HG02981 (cell line): Measurements from ENCODE around the gene DIAPH3.
A peak's percentile ranks its signal among the peaks of the same experiment; 100 is the strongest.

Experiments
- ATAC-seq: cut with Tn5 transposase; IDR thresholded peaks from one replicate; pipeline ENCODE4 v1.9.1; 2021; ENCODE audit warnings: mild to moderate bottlenecking, moderate library complexity; ENCODE audit not compliant: unreplicated experiment

DIAPH3 gene

GRCh38 chr13:59742467-59742866 lies 421.3 kb downstream of the DIAPH3 start:
- ATAC-seq, result no peak

DNA sequence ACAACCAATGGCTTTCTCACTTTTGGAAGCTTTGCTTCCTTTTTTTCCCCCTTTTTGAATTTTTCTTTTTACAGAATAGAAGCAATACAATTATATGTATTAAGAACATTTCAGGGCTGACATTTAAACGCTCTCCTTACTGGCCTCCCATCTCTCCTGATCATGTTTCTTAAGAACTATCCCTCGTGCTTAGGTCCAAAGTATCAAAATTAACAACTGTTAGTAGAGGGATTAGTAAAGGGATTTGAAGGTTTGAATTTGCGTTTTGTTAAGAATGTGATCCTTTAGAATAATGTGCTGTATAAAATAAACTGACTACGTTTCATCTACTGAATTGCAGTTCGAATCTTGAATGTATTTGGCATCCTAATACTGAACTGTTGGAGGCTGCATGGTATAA lies 424.8 kb downstream of the DIAPH3 start:
- ATAC-seq, result no peak

GRCh38 chr13:59734393-59734792 lies 429.3 kb downstream of the DIAPH3 start:
- peak; percentile 100 for ATAC-seq

DNA sequence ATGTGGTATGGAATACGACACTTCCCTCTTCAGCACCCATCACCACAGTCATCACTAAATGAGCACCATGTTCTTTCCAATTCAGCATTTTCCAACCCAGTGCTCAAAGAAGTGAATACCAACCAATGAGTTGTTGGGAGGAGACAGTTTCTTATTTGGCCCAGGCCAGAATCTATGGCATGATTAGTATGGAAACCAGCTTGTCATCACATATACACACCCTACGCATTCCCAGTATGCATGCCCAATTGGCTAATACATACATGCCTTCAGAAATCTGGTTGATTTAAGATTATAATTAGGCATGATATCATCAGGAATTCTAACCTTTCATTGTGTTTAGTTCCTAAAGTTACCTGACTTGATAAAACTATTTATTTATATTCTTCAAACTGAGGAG lies 430.0 kb downstream of the DIAPH3 start:
- ATAC-seq, result no peak

- ATAC-seq, result no peak
Observed at GRCh38 chr13:59730026-59730425, 433.7 kb downstream of the DIAPH3 start.

DNA sequence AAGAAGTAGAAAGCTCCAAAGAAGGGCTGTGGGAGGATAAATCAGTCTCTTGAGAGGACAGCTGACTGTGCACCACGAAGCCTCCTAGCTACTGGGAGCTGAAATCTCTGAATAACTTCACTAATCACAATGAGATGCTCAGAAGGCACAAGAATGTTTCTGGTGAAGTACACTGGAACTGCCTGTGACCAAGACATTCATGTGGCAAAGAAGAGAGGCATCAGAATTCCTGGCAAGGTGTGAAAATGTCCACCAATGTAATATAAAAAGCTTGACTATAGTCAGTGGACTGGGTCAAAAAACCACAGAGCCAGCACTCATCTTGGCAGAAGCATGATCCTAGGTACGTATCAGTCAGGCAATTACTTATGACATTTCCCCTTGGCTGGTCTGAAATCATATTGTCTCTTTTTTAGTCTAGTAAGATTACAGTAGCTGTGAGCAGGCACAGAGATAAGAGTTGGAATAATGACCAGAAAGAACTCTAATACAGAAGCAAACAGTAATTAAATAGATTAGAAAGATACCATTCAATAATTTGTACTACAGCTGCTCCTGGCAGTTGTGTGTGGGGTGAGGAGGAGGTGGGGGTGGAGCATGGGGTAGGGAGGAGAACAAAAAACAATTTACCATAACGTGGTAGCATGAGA lies 434.7 kb downstream of the DIAPH3 start:
- ATAC-seq, result no peak

- no peak for ATAC-seq
Observed at GRCh38 chr13:59721926-59722910, 441.5 kb downstream of the DIAPH3 start.

GRCh38 chr13:59715611-59716010 lies 448.1 kb downstream of the DIAPH3 start:
- no peak for ATAC-seq

GRCh38 chr13:59710996-59711701 lies 452.6 kb downstream of the DIAPH3 start:
- ATAC-seq, result no peak

- ATAC-seq, result no peak
Observed at GRCh38 chr13:59710416-59710815, 453.3 kb downstream of the DIAPH3 start.

- no peak for ATAC-seq
Observed at GRCh38 chr13:59706101-59706976, 457.4 kb downstream of the DIAPH3 start.

DNA sequence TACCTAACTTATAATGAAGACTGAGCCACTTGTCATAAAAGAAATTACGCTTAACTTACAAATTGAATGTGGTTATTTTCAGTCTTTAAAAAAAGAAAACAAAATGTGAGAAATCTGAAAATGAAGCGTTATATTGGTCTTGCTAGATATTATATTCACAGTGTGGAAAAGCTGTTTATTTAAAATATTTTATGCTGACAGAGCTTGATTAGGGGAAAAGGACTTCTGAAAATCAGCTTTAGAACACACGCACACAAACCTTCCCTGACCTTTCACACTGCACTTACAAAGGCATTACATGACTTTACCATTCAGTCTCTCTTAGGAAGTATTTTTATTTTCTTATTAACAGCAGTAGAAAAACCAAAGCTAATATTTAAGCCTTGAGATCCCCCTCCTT lies 461.5 kb downstream of the DIAPH3 start:
- ATAC-seq, result no peak

- no peak for ATAC-seq
Observed at GRCh38 chr13:59701261-59701660, 462.5 kb downstream of the DIAPH3 start.

DNA sequence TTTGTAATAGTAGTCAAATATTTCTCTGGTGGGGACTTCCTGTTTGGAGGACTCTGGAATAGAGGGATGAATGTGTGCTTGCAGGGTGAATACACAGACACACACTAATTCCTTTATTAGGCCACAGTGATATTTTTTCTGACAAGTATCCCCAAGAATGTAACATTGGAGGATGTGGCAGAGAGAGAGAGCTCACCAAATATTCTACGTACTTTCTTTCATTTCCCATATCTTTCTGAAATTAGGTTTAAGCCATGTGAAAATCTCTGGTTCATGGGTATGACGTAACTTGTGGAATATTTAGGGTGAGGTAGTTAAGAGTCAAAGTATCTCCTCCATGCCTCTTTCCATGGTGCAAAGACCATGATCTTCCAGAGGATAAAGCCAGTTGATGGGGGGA lies 463.4 kb downstream of the DIAPH3 start:
- ATAC-seq, result no peak

DNA sequence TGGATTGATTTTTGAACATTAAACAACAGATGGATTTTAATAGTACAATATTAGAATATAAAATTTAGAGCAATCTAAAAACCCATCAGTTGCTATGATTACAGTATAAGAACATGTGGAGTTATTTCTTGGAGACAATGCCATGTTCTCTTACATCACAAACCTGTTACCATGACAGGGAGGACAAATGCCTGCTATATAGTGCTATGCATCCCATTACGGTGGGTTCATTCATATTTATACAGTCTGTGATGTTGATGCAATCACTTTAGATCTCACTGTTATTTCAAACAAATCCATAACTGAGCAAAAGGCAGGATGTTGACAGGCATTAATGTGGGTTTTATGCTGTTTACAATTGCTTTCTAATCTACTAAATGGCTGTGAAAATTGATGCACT lies 467.5 kb downstream of the DIAPH3 start:
- ATAC-seq, result no peak

DNA sequence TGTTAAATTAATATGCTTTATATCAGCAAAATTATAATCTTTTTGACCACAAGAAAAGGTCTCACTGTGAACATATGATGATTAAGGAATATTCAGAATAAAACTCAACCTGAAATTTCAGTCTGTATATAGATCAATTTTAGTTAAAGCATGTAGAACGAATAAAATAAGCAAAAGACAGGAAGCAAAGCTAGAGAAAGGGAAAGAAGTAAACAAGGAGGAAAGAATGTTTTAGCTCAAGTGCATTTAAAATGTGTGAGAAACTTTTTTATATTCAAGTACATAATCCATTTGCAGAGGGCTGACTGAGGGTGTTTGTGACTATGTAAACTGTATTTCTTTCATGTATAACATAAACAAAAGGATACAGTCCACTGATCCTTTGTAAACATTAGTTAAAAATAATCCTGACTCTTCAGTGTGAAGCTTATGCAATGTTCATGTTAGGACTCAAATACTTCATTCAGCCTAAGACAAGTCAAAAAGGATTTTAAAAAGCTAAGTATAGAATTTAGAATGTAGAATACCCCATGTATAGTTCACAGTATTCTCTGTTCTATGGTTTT lies 472.1 kb downstream of the DIAPH3 start:
- no peak for ATAC-seq

DNA sequence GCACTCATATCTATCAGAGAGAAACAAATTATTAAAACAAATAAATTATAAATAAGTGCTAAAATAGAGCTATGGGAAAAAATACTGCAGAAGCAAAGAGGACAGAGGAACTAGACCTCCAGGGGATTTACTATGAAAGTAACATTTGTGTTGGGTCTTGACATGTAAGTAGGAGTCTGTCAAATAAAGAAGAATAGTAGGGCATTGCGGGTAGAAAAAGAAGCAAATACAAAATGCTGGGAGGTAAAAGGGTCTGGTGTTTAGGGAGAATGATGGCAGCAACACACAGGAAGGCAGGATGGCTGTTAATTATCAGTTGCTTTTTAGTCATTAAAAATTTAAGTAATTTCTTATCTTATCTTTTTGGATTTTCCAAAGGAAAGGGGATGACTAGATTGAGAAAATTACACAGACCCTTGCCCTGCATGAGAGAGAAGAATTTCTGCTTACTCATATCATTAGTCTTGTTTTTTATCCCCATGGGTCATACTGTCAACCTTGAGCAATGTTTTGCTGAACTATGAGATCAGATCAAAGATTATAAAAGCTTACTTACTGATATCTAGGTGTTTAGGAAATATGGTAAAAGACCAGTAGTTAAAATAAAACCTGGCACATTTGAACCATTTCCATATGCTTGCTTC lies 472.7 kb downstream of the DIAPH3 start:
- ATAC-seq, result peak; percentile 60

DNA sequence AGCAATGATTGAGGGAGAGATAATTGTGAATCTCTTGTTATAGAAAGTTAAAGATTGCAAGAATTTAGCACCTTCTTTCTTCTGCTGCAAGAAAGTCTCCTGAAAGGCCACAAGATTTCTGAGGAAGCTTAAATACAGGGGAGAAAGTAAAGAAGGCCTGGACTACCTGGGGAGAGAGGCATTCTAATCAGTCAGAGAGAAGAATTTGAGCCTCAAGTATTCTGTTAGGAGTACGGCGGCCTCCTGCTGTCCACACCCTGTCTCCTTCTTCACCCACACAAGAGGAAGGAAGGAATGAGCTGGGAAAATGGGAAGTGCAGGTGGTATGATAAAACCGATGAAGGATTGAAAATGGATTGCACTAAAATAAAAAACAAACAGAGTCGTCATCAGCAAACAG lies 474.7 kb downstream of the DIAPH3 start:
- no peak for ATAC-seq

DNA sequence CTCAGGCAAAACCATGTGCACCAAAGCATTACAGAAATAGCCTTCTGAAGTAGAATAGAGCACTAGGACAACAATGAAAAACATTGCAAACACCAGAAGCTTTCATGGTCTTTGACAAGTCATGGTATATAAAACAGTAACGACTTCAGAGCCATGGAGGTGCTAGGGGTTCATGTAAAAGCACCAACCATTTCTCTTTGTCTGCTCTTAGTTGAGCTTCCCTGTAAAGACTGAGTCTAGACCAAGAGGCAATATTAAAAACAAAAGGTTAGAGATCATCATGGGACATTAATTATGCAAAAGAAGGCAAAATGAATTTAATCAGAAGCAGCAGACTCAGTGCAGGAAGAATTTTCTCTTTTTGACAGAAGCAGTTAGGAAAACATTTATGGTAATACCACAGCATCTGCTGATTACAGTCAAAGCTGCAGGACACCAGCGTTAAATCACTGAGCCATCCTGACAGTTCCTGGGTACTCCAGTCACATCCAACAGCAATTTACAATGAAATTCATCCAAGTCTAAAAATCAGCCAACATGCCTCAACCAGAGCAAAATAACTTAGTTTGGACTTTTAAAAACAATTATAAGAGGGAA lies 476.8 kb downstream of the DIAPH3 start:
- ATAC-seq, result no peak
